ENCODE measurements around the gene KDM2B.
"Not testable (repeated sequence)": the region's sequence is repeated elsewhere in the genome, so short reads cannot be mapped to it uniquely, and the experiment has no call there.

The KDM2B gene

DNA sequence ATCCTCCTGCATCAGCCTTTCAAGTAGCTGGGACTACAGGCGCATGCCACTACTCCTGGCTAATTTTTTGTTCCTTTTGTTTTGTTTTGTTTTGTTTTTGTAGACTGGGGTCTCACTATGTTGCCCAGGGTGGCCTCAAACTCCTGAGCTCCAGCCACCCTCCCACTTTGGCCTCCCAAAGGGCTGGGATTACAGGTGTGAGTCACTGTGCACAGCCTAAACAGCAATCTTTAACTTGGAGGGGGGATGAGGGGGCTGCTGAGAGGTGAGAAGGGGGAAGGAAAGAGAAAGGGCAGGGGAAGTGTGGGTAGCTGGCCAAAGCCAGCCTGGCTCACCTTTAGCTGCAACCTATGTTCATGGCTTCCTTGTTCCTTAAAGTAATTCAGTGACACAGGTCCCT, 77.4 kb downstream of the KDM2B start:
- no peak for DNase-seq (ENCODE audit: low read depth, low spot score)

DNA sequence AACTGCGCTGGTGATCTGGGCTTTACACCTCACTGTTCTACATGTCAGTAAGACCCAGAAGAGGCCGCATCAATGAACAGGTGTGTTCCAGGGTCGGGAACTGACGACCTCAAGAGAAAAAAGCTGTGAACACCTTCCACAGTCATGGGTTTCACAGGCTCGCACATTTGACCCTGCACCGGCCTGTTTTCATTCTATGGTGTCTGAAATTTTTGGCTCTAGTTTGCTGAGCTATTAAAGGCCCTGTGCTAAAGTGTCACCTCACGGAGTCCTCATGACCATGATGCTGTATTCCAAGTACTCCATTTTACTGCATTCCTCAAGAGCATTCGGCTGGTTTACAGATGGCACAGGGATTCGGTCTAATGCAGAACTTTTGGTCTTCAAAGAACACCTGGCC, 78.9 kb downstream of the KDM2B start:
- no peak for DNase-seq (ENCODE audit: low read depth, low spot score)

DNA sequence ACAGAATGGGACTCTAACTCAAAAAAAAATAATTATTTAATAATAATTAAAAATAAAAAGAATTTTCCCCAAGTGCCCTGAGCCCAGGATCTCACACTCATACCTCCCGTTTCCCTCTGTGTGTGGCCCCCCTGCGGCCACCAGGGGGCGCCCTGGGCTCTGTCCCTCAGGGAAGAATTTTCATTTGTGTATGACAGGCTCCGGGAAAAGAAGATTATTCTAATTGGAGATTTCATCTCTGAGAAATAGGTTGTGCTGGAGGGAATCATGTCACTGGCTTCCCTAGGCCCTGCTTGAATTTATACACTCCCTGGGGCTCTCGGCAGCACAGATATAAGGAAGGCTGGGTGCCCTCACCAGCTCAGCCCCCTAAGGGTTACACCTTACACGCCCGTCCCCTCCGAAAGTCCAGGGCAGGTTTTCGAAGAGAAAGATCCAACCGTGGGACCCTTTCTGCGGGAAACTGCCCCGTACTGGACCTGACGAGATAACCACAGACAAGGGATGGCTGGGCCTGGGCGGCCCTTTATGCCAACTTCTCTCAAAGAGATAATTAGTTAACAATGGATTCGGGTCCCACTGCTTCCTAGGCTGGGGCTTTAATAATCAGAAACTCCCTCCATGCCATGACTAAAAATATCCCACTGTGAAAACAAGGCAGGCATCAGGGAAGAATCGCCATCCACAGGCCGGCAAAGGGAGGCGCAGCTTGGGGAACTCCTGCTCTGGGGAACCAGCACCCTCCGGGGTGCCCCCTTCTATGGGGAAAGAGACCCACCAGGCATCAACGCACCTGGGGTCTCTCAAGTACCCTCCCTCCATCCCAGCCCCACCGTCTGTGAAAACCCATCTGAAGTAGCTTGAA, 80.7 kb downstream of the KDM2B start:
- peak; percentile 37 for DNase-seq (ENCODE audit: low read depth, low spot score)

DNA sequence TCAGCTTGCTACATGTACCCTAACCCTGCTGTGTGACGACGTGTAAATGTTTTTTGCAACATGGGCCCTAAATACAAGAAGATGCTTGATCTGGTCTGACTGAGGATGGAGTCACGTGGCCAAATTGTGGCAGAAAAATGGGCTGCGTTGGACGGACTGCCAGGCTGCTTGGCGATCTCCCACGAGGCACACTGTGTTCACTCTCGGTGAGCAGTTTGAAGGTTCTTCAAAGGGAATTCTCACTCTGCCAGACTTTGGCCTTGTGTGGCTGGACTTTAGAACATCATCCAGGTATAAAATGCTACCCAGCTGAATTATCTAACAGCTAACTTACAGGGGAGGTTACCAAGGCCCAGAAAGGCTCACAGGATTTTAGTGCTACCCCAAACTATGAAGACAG, 85.1 kb downstream of the KDM2B start:
- DNase-seq (ENCODE audit: low read depth, low spot score): no peak

DNA sequence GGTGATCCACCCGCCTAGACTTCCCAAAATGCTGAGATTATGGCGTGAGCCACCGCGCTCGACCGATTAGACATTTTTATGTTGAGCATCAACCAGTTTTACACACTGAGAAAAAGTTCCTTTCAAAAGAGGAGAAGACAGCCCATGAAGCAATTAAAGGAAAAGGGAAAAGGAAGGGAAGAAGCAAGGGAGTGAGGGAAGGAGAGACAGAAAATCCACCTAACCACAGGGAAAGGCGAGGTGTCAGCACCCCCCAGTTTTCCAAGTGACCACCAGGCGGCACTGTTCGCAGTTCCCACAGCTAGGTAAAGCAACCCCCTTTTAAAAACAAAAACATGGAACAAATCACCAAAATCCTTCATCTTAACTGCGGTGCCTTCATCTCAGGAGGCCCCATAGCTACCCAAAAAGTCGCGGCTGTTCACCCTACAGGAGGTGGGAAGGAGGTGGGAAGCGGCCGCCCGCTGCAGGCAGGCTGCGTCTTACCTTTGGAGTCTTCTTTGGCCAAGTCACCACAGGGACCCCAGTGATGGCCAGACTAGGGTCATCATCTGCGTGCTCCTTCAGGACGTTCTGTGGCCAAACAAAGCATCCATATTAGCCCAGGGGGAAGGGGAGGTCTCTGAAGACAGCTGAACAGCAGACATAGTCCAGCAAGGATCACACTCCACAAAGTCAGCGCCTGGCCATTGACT, 86.6 kb downstream of the KDM2B start:
- DNase-seq (ENCODE audit: low read depth, low spot score): no peak

DNA sequence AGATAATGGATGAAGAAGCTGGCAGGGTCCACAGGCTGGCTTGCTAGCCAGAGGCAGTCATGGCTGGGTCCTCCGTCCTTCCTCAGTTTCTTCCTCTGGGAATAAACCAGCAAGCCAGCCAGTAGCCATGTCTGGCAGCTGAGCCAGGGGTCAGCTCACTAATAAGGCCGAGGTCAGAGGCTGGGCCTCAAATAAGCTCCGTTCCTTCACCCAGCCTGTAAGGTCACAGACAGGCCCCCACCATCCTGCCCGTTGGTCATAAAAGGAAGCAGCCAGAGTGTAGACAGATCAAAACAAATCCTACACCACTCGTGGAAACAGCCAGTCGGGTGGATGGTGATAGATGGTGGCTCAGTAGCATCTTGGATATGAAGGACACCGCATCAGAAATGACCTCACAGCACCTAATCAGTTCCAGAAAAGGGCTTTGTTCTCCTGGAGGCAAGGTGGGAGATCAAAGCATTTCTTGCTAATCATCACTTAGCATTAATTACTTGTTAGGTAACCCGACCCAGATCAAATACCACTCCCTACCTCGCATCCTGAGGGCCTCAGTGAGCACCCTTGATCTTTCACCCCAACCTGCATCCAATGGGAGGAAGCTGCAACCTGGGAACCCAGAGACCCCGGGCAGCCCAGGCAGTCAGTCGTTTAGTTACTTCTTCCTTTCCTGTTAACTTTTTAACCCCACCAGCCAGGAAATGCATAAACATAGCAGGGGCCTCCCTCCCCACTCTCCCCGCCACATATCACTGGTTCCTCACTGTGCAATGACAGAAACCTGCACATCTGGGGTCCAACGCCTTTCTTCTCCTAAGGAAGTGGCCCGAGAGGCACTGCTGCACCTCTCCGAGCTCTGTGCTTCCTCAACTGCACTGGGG, 90.2 kb downstream of the KDM2B start:
- DNase-seq (ENCODE audit: low read depth, low spot score): no peak

DNA sequence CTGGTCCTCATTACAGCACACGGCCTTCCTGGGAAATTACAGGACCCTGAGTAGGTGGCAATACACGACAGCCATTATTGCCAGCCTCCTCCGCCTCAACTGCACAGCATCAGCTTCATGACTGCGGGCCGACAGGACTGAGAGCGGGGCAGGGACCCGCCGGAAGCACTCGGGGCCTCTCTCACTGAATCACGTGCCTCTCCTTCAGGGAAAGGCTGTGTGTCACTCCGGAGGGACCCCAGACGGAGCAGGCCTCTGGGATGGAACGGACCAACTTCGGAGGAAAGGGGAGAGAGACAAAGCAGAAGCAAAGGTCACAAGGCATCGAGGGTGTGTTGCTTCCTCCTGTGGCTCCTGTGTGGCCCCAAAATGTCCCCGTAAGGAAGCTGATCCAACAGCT, 90.9 kb downstream of the KDM2B start:
- no peak for DNase-seq (ENCODE audit: low read depth, low spot score)

DNA sequence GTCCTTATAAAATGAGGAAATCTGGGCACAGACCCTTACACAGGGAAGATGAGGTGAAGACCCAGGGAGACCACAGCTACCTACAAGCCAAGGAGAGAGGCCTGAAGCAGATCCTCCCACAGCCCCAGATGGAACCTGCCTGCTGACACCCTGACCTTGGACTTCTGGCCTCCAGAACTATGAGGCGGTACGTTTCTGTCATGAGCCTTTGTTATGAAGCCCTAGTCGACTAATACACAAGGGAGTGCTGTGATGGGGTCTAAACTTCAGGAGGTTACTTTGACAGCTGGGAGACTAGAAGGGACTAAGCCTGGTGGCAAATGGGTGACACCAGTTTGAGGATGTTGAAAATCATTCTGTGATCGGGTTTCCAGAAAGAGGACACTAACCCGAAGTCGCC, 95.9 kb downstream of the KDM2B start:
- DNase-seq (ENCODE audit: low read depth, low spot score): no peak

DNA sequence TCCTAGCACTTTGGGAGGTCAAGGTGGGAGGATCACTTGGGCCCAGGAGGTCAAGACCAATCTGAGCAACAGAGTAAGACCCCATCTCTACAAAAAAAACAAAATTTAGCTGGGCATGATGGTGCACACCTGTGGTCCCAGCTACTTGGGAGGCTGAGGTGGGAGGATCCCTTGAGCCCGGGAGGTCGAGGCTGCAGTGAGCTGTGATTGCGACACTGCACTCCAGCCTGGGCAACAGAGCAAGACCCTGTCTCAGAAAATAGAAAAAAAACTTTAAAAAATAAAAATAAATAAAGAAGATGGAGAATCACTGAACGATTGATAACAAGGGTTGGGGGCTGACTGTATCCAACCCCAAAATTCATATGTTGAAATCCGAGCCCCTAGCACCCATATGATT, 96.3 kb downstream of the KDM2B start:
- not testable (repeated sequence) for DNase-seq (ENCODE audit: low read depth, low spot score)

DNA sequence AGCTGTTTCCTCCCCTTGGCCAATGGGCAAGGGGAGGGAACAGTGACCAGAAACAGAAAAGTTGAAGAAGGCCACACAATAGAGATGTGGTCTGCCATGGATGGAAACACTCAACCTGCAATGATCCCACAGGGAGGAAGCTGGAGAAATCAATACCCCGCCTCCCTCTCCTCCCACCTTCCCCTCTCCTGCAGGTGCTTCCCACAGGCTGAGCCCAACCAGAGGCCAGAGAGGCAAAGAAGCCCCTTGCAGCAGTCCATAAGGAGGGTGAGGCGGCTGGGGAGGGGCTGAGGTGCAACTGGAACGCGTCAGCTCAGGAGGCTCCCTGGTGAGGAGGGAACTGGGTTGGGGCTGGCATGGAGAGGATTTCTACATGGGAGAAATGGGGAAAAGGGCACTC, 96.9 kb downstream of the KDM2B start:
- DNase-seq (ENCODE audit: low read depth, low spot score): no peak

DNA sequence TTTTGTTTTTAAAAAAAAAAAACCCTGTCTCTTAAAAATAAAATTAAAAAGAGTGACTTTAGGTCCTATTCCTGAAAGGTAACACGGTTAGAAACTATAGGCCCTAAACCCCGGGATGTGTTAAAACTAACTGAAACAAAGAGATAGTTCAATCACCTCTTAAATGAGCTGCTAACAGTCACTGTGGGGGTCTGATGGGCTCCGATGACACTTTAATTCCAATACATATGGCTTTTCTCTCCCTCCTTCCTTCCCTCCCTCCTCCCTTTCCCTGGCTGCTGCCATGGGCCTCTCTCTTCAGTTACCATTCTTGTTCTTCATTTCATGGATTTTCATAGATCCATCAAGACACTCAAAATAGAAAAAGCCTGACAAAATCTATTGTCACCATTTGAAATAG, 104.3 kb downstream of the KDM2B start:
- no peak for DNase-seq (ENCODE audit: low read depth, low spot score)

DNA sequence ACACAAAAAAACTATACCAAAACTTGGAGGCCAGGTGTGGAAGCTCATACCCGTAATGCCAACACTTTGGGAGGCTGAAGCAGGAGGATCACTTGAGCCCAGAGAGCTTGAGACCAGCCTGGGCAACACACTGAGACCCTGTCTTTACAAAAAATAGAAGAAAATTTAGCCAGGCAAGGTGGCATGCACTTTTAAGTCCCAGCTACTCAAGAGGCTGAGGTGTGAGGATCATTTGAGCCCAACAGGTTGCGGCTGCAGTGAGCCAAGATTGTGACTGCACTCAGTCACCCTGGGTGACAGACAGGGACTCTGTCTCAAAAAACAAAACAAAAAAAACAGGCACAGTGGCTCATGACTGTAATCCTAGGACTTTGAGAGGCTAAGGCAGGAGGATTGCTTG, 105.5 kb downstream of the KDM2B start:
- DNase-seq (ENCODE audit: low read depth, low spot score): no peak

DNA sequence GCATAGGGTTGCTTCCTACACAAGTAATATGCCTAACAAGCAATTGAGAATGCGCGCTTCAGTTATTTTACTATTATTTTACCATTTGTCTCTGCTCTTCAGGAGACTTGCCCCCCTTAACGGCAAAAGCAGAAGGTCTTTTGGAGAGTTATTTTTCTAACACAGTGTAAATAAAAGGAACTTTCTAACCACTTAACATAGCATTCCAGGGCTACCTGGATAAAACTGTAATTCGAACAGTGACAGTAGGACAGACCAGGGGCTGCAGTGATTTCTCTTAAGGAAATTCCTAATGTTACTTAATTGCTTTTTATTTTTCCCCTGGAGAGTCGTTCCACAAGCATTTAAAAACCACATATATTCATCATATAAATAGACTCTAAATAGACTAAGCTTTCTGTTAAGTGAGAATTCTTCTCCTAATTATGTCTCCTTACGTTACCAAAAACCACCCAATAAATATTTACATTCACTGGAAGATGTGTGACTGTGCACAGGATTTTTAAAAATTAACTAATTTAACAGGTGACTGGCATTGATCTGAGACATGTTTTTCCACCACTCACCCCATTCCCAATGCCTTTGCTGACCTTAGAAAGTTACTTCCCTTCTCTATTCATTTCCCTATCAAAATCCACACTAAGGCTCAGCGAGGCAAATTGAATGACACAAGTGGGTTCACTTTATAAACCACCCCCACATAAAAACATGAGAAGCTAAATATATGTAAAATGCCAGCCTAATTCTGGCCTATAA, 108.5 kb downstream of the KDM2B start:
- DNase-seq (ENCODE audit: low read depth, low spot score): no peak

DNA sequence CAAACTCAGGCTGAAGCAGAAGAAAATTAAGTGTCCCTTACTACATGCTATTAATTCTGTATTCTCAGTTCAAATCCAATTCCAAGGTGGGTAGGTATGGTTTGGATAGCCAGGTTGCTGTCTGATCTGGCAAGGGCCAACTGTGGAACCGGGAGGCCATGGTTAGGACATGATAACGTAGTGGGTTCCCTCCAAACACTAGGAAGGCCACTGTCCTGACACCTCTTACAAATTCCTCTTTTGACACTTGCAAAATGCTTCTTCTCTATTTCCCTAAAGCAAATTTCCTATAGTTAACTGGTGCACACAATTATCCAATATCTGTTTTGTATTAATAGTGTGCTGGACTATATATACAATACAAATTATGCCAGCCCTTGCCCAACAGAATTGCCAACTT, 110.1 kb downstream of the KDM2B start:
- no peak for DNase-seq (ENCODE audit: low read depth, low spot score)

DNA sequence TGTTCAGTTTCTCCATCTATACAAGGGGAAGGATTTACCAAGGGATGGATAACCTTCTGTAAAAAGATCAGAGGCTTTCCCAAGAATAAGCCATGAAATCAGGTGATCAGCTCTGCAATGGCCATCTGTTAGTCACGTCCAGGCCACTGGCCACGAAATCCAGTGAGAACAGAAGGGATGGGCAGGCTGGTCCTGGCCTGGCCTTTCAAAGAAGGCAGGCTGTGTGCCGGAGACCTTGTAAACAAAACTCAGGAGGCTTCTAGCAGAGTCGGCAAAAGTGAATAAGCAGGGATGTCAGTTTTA, 112.4 kb downstream of the KDM2B start:
- no peak for DNase-seq (ENCODE audit: low read depth, low spot score)

DNA sequence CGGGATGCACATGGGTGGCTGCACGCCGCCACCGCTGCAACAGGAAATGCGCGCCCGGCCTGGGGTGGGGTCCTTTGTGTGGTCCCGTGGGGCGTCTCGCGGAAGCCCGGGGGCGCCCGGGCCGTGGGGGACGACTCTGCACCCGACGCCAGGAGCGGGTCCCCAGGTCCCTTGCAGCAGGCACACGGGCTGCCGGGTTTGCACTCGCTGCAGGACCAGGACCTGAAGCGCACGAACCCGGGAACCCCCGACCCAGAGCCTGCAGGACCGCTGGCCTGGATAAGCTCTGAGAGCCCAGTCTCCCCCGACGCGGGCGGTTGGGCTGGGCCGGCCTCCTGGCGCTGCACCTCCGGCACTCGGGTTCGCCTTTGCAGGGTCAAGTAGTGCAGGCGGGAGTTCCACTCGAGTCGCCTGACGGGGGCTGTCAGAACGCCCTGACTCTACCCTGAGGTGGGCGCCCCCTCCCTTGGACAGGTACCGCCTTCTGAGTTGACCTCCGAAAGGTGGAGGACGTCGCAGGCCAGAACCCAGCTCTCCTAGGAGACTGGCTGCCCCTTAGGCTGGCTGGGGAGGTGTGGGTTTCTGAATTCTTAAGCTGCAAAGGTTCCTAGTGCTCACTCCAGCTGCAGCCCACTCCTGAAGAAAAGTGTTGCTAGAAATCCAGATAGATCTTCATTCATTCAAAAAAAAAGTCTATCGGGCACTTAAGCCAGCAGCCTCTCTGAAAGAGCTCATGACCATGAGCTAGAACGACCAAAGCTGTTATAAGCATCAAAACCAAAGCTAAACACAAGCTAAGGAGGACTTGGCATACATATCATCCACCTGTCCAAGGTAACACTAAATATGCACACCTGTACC, 113.0 kb downstream of the KDM2B start:
- DNase-seq (ENCODE audit: low read depth, low spot score): no peak

DNA sequence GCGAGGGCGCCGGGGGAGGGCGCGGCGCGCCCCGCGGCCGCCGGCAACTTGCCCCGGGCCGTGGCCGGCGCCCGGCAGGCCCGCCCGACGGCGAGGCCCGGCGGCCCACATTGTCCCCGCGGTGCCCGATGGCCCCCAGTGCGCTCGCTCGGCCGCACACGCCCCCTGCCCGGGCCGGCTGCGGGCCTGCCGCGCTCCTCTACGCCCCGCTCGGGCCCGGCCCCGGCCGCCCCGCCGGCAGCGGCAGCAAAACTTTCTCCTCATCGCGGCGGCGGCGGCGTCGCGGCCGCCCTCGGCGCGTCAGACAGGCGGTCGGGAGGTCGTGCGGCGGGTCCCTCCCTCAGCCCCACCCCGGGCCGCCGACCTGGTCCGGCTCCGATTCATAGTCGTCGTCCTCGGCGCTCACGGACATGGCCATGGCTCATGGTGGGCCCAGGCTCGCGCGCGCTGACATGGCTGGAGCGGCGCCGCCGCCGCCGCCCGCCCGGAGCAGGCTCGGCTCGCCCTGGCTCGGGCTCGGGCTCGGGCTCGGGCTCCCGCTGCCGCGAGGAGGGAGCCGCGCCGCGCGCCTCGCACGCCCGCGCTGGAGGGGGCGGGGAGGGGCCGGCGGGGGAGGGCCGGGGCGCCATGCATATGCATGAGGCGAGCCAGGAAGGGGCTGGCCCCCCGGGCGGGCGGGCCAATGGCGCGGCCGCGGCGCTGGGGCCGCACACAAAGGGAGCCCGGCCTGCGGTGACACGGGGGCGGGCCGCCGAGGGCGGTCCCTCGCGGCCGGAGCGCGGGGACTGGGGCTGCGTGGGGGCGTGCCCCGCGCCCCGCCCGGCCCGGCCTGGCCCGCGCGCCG, 113.8 kb downstream of the KDM2B start:
- peak; percentile 50 for DNase-seq (ENCODE audit: low read depth, low spot score)

DNA sequence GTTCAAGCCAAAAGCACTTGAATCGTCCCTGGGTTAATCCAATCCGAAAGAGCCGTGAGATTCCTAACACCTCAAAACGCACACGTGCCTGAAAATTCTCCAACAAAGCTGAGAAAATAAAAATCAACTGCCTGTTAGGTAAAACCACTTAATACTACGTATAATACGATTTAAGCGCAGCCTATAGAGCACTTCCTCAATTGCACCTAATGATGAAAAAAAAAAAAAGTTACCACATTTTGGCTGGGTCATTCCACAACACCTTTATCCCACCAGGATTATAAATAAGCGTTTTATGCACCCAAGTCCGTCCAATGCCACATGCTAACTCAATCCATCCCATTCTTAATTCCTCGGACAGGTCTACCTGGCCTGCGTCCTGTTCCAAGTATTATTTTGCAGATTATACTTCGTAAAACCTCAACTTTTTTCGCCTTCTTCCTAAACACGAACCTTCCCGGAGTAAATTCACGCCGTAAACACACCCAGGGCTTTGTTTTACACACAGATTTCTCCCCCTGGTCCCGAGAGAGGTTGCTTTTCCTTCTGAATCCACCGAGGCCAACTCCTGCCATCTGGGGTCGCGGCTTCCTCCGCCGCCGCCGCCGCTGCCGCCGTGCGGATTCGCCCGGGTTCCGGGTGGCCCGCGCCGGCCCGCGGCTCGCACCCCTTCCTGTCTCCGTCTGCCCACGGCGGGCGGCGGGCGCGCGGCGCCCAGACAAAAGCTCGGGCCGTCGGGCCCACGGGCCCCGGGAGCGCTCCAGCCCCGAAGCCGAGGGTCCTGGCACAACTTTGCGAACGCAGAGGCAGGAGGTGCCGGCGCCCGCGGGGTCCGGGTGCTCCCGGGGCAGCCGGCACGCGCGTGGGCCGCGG, 114.7 kb downstream of the KDM2B start:
- no peak for DNase-seq (ENCODE audit: low read depth, low spot score)

DNA sequence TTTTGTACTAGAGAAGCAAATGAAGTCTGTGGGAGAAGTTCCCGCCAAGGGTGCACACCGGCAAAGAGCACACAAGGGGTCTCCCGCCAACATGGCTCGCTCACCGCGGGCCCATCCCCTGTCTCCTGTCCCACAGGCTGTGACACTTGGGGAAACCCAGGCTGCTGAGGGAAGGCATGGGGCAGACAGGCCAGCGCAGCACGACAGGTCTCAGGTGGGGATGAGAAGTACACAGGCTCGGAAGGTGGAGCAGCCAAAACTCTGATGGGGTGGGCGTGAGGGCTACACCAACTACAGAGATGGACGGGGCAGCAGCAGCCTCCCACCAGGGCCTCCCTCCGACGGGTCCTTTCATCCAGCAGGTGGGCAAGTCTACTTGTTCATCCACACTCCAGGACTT, 116.5 kb downstream of the KDM2B start:
- DNase-seq (ENCODE audit: low read depth, low spot score): no peak
